ENCODE measurements around the gene EXOC6.

GRCh38 chr10:93083743-93084539 is 235.6 kb downstream of the EXOC6 start:
- TF ChIP-seq ZNF24 (IDR thresholded peaks at IDR 0.05) (no peak), CHCHD3 (CRISPR knock-in tag; IDR thresholded peaks at IDR 0.05) (no peak), HMGXB4 (CRISPR knock-in tag; IDR thresholded peaks at IDR 0.05; ENCODE audit: borderline replicate concordance in 1 of 2, low read depth in 1 of 2) (no peak), ZNF138 (CRISPR knock-in tag; IDR thresholded peaks at IDR 0.05; ENCODE audit: low read depth) (no peak), SAFB2 (CRISPR knock-in tag; IDR thresholded peaks at IDR 0.05; ENCODE audit: borderline replicate concordance, low read depth) (no peak), ETV6 (CRISPR knock-in tag; conservative IDR thresholded peaks at IDR 0.05) (no peak), SRF (IDR thresholded peaks at IDR 0.05; ENCODE audit: low read depth, low read length) (no peak), JUND (CRISPR knock-in tag; IDR thresholded peaks at IDR 0.05) (no peak), ZNF256 (CRISPR knock-in tag; conservative IDR thresholded peaks at IDR 0.05) (no peak), ZNF678 (CRISPR knock-in tag; IDR thresholded peaks at IDR 0.05) (no peak), POLR2AphosphoS5 (IDR thresholded peaks at IDR 0.05; ENCODE audit: low read depth, low read length) (no peak), KDM1A (CRISPR knock-in tag; IDR thresholded peaks at IDR 0.05) (no peak), ZNF124 (CRISPR knock-in tag; IDR thresholded peaks at IDR 0.05) (no peak)
- TF ChIP-seq, protein P1, sequence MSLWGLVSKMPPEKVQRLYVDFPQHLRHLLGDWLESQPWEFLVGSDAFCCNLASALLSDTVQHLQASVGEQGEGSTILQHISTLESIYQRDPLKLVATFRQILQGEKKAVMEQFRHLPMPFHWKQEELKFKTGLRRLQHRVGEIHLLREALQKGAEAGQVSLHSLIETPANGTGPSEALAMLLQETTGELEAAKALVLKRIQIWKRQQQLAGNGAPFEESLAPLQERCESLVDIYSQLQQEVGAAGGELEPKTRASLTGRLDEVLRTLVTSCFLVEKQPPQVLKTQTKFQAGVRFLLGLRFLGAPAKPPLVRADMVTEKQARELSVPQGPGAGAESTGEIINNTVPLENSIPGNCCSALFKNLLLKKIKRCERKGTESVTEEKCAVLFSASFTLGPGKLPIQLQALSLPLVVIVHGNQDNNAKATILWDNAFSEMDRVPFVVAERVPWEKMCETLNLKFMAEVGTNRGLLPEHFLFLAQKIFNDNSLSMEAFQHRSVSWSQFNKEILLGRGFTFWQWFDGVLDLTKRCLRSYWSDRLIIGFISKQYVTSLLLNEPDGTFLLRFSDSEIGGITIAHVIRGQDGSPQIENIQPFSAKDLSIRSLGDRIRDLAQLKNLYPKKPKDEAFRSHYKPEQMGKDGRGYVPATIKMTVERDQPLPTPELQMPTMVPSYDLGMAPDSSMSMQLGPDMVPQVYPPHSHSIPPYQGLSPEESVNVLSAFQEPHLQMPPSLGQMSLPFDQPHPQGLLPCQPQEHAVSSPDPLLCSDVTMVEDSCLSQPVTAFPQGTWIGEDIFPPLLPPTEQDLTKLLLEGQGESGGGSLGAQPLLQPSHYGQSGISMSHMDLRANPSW (CRISPR knock-in tag; IDR thresholded peaks at IDR 0.05; ENCODE audit: borderline replicate concordance) = no peak
